WERI-Rb-1 (cell line): ENCODE results near the gene NUMA1.

Experiments used
- DNase-seq: peaks from one replicate; pipeline ENCODE4 v3.0.0-alpha.2; 2020
- H3K27ac ChIP-seq: fragments of 250-450 bp; sonication (Bioruptor Pico); 2 replicates; pipeline ENCODE4 v1.5.1; 2020; ENCODE audit warnings: mild to moderate bottlenecking, moderate library complexity
- H3K27me3 ChIP-seq: fragments of 250-450 bp; sonication (Bioruptor Pico); 2 replicates; pipeline ENCODE4 v1.5.1; 2021; ENCODE audit warnings: mild to moderate bottlenecking, low read depth, moderate library complexity; ENCODE audit not compliant: insufficient read depth, severe bottlenecking
- H3K36me3 ChIP-seq: fragments of 250-450 bp; sonication (Bioruptor Pico); 2 replicates; pipeline ENCODE4 v1.5.1; 2020; ENCODE audit warnings: mild to moderate bottlenecking, moderate library complexity
- H3K4me3 ChIP-seq: 2 replicates; pipeline ENCODE4 v1.5.1; 2011; ENCODE audit warnings: low read depth, mild to moderate bottlenecking, control low read depth, low read length
- H3K9me3 ChIP-seq: fragments of 250-450 bp; sonication (Bioruptor Pico); 2 replicates; pipeline ENCODE4 v1.5.1; 2021; ENCODE audit warnings: mild to moderate bottlenecking, moderate library complexity; ENCODE audit not compliant: severe bottlenecking
- TF ChIP-seq, protein P1 (sequence below): IDR thresholded peaks from 2 replicates; pipeline ENCODE4 v1.5.1; 2011; ENCODE audit warnings: low read depth, mild to moderate bottlenecking, control low read depth, inconsistent platforms, low read length

Gene NUMA1

DNA sequence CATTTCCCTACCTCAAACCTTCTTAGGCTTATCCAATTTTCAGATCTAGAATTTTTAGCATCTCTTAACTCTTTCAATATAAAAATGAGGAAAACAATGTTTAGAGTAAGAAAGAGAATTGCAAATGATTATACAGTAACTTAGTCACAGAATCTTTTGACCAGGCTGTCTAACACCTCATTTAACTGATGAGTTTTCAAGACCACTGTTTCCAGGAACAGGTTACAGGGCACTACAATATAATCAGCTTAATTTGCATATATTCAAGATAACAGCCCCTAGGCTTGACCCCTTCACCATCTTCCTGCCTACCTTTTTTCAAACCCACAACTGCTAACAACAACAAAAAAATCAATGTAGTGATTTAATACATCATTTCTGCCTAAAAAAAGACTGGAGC, 12.7 kb downstream of the NUMA1 start:
- Histone ChIP-seq H3K4me3 (no peak overlapping the region), H3K9me3 (no peaks in the 10 kb centered on the region), H3K27ac (no peak overlapping the region), H3K27me3 (no peaks in the 10 kb centered on the region), H3K36me3 (peaks cover 69% of the 10 kb centered on the region)
- no peak for DNase-seq
- TF ChIP-seq, protein P1, sequence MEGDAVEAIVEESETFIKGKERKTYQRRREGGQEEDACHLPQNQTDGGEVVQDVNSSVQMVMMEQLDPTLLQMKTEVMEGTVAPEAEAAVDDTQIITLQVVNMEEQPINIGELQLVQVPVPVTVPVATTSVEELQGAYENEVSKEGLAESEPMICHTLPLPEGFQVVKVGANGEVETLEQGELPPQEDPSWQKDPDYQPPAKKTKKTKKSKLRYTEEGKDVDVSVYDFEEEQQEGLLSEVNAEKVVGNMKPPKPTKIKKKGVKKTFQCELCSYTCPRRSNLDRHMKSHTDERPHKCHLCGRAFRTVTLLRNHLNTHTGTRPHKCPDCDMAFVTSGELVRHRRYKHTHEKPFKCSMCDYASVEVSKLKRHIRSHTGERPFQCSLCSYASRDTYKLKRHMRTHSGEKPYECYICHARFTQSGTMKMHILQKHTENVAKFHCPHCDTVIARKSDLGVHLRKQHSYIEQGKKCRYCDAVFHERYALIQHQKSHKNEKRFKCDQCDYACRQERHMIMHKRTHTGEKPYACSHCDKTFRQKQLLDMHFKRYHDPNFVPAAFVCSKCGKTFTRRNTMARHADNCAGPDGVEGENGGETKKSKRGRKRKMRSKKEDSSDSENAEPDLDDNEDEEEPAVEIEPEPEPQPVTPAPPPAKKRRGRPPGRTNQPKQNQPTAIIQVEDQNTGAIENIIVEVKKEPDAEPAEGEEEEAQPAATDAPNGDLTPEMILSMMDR: no peak

DNA sequence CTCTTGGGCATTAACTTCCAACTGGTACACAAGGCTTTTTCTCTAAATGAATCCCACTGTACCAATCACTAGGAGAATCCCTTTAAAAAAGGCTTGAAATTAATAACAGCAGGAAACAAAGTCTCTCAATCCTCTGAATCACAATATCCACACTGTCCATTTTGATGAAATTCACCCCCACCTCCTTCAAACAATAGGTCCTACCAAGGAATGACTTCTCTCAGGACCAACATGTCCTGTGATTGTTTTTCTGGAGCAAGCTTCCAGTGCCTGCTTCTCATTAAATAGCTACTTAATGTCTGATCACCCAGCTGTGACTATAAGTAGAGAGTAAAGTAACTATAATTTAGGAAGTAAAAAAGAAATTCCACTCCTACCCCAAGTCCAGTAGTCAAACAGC, 13.1 kb downstream of the NUMA1 start:
- H3K4me3 ChIP-seq: no peak overlapping the region
- H3K27me3 ChIP-seq: no peaks in the 10 kb centered on the region
- TF ChIP-seq, protein P1: no peak
- no peak overlapping the region for H3K27ac ChIP-seq
- no peaks in the 10 kb centered on the region for H3K9me3 ChIP-seq
- DNase-seq: no peak
- H3K36me3 ChIP-seq: peaks cover 70% of the 10 kb centered on the region

DNA sequence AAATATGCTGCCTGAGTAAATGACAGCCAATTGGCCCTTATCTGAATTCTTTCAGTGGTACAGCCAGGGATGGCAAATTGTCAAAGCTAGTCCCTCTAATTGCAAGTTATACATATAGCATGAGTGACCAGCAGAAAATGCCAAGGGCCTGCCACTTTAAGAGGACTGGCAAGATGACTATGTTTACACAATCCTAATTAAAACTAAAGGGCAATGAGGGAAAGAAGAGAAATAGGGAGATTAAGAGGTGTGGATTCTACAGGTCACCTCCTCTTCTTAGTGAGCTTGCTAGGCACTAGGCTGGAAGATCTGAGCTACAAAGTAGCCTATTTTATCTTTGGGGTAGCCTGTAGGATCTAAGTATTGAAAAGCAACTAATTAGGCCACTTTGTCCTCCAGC, 13.5 kb downstream of the NUMA1 start:
- TF ChIP-seq, protein P1: no peak
- DNase-seq: no peak
- H3K4me3 ChIP-seq: no peak overlapping the region
- H3K27me3 ChIP-seq: no peaks in the 10 kb centered on the region
- H3K27ac ChIP-seq: no peak overlapping the region
- no peaks in the 10 kb centered on the region for H3K9me3 ChIP-seq
- H3K36me3 ChIP-seq: peaks cover 70% of the 10 kb centered on the region

DNA sequence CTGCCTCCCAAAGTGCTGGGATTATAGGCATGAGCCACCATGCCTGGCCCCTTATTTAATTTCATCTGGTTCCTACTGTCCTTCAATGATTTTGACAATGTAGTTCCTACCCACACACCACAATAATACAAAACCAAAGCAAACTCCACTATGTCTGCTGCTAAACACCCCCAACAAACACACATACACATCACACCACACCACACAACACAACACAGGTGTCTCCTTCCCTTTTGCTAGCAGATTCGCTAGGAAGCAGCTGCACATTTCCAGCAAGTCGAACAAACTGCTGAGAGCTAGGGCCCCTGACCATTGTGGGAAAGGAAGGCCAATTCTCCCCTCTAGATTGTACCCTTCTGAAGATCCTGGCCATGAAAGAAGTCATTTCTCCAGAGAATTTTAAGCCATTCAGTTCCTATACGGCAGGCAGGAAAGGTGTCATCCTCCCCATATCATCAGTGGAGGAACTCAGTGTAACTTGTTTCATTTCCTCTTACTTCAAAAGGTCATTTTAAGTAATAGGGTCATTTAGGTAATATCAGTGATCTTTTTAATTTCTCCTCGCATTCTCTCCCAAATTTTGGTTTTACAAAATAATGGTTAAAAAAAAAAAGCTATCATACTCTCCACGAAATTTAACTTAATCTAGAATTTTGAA, 18.5 kb downstream of the NUMA1 start:
- no peak for DNase-seq
- H3K27me3 ChIP-seq: no peaks in the 10 kb centered on the region
- peaks cover 66% of the 10 kb centered on the region for H3K36me3 ChIP-seq
- no peak overlapping the region for H3K27ac ChIP-seq
- TF ChIP-seq, protein P1: no peak
- H3K4me3 ChIP-seq: no peak overlapping the region
- H3K9me3 ChIP-seq: no peaks in the 10 kb centered on the region

DNA sequence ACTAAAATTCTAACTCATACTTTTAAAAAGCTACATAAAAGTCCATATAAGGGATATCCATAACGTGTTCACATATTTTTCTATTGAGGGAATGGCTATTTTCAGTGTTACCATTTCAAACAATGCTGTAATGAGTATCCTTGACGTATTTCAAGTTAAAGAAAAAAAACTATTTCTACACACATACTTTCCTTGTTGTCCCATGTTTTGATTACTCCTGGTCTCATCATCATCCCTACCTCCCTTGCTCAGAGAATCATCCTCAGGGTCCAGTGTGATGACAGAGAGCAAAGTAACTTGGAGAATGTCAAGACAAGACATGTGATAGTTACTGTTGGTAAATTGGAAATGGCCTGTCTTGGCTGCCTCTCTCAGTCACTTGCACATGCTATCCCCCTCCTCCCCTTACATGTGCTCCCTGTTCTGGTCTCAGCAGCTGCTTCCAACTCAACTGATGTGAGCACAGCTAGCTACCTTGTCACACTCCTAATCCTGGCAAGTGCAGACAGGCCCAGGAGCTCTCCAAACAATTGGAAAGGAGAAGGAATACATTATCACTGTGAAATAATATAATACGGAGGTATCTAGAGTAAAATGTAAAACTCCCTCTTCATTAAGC, 21.8 kb downstream of the NUMA1 start:
- H3K36me3 ChIP-seq: peaks cover 61% of the 10 kb centered on the region
- no peaks in the 10 kb centered on the region for H3K9me3 ChIP-seq
- no peak for DNase-seq
- TF ChIP-seq, protein P1: no peak
- H3K27ac ChIP-seq: no peak overlapping the region
- no peak overlapping the region for H3K4me3 ChIP-seq
- H3K27me3 ChIP-seq: no peaks in the 10 kb centered on the region
